Large intestine (tissue), 3 donors: ENCODE results near the gene DYNC1H1. TPM values are rescaled to one million over a fixed set of nuclear protein-coding genes. Genes with fewer than 3 reads are reported as not detected.

ENCODE experiments used
- DNase-seq, 2 donors: peaks; one replicate each; pipeline versions ENCODE4 v3.0.0 to v3.0.0-alpha.2; 2013
- H3K27ac ChIP-seq: one replicate; pipeline ENCODE4 v1.5.1; 2013; ENCODE audit warnings: low read length
- H3K27me3 ChIP-seq: 2 replicates; pipeline ENCODE4 v1.6.1; 2013; ENCODE audit warnings: low read length; ENCODE audit not compliant: control insufficient read depth, insufficient read depth
- H3K36me3 ChIP-seq: 2 replicates; pipeline ENCODE4 v1.6.1; 2013; ENCODE audit warnings: low read length; ENCODE audit not compliant: control insufficient read depth, insufficient read depth
- H3K4me1 ChIP-seq: one replicate; pipeline ENCODE4 v1.6.1; 2013; ENCODE audit warnings: low read length; ENCODE audit not compliant: control insufficient read depth, insufficient read depth
- H3K4me3 ChIP-seq: one replicate; pipeline ENCODE4 v1.5.1; 2013; ENCODE audit warnings: low read length
- H3K9me3 ChIP-seq: one replicate; pipeline ENCODE4 v1.6.1; 2013; ENCODE audit warnings: mild to moderate bottlenecking, low read depth, low read length, moderate library complexity; ENCODE audit not compliant: control insufficient read depth
- WGBS: methylation state at CpG from one replicate; pipeline ENCODE4 v1.1.5; 2013; ENCODE audit warnings: low lambda C conversion rate; ENCODE audit not compliant: insufficient coverage; 5-methylcytosine and 5-hydroxymethylcytosine counted together
- polyA plus RNA-seq: library from polyadenylated mRNA; unstranded; fragments of 120-200 nt; gene quantifications from one replicate; pipeline ENCODE4 v1.2.1, GENCODE V29; 2013

Gene DYNC1H1
- polyA plus RNA-seq, 1 donor = 259 TPM

DNA sequence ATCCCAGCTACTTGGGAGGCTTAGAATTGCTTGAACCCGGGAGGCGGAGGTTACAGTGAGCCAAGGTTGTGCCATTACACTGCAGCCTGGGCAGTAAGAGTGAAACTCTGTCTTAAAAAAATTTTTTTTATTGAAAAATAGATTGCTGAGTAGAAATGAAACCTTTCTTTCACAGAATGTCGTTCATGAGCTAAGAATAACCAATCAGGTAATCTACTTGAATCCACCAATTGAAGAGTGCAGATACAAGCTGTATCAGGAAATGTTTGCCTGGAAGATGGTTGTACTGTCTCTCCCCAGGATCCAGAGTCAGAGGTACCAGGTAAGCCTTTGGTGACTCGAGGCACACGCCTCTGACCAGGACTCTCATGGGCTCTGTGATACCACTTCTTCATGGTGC, 27.0 kb downstream of the DYNC1H1 start:
- DNase-seq = no peak
- Histone ChIP-seq H3K27me3 (no peaks in the 10 kb centered on the region), H3K27ac (no peak overlapping the region), H3K4me1 (no peaks in the 10 kb centered on the region), H3K9me3 (no peaks in the 10 kb centered on the region), H3K36me3 (peaks cover 88% of the 10 kb centered on the region), H3K4me3 (no peak overlapping the region)
- no CpG with 5 or more reads among the region's 5 CpGs for WGBS

DNA sequence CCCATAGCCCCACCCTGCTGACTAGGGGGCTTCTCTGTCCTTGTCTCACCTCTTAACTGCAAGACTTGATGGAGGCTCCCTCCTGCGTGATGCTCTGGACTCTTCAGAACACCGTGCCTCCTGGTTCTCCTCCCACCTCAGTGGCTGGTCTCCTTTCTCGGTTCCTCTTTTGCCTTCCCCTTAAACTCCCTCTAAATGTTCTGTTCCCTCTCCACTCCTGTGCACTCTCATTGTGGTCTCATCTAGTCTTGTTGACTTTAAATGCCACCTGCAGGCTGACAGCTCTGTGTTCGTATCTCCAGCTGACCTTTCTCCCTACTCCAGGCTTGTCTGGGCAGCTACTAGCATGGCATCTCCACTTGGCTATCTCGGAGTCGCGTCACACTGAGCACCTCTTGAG, 28.3 kb downstream of the DYNC1H1 start:
- WGBS = no CpG with 5 or more reads among the region's 7 CpGs
- Histone ChIP-seq H3K4me3 (no peak overlapping the region), H3K27ac (no peak overlapping the region), H3K4me1 (no peaks in the 10 kb centered on the region), H3K36me3 (peaks cover 86% of the 10 kb centered on the region), H3K9me3 (no peaks in the 10 kb centered on the region), H3K27me3 (no peaks in the 10 kb centered on the region)
- DNase-seq = no peak

DNA sequence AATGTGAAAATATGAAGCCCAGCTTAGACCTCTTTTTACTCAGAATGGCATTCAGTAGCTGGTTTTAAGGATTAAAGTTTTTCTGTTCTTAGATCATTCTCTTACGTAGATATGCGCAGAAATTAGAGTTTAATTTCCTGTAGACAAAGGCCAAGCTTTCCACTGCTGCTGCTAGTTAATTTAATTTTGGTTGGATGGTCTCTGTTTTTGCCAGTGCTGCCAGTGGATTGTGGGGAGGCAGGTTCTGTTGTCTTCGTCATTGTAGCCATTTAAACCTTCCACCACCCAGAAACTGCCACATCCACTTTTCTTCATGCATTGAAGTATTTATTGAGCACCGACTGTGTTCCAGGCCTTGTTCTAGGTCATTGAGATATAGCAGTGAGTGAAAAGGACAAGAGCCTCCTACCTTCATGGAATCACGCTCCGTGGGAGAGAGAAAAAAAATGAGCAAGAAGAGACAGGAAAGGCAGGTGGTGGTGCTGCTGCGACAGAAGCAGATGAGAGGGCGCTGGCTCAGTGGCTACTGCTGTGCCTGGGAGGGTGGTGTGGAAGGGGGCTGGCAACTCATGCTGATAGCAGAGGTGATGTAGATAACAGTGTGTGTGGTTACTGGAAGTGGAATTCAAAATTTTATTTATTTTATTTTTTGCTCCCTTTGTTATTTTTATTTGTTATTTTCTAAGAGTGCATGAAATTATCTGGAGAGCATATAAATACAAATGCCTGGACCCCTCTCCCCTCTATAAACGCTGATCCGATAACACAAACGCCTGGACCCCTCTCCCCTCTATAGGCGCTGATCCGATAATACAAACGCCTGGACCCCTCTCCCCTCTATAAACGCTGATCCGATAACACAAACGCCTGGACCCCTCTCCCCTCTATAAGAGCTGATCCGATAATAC, 33.3 kb downstream of the DYNC1H1 start:
- Histone ChIP-seq H3K9me3 (no peaks in the 10 kb centered on the region), H3K4me3 (no peak overlapping the region), H3K36me3 (peaks cover 83% of the 10 kb centered on the region), H3K27me3 (no peaks in the 10 kb centered on the region), H3K27ac (no peak overlapping the region), H3K4me1 (no peaks in the 10 kb centered on the region)
- DNase-seq = no peak
- 88% methylated on average over 2 of the region's 18 CpGs for WGBS

DNA sequence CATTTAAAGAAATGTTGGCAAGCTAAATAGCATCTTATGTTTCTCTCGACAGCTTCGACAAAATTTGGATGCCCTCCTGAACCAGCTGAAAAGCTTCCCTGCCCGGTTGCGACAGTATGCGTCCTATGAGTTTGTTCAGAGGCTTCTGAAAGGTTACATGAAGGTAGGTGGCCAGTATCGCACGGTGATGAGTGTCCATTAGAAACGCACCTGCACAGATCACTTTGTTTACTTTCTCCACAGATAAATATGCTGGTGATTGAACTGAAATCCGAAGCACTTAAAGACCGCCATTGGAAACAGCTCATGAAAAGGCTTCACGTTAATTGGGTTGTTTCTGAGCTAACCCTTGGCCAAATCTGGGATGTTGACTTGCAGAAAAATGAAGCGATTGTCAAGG, 36.5 kb downstream of the DYNC1H1 start:
- no peak for DNase-seq
- WGBS = no CpG with 5 or more reads among the region's 12 CpGs
- Histone ChIP-seq H3K9me3 (no peaks in the 10 kb centered on the region), H3K4me3 (no peak overlapping the region), H3K36me3 (peaks cover 84% of the 10 kb centered on the region), H3K27ac (no peak overlapping the region), H3K27me3 (no peaks in the 10 kb centered on the region), H3K4me1 (no peaks in the 10 kb centered on the region)

DNA sequence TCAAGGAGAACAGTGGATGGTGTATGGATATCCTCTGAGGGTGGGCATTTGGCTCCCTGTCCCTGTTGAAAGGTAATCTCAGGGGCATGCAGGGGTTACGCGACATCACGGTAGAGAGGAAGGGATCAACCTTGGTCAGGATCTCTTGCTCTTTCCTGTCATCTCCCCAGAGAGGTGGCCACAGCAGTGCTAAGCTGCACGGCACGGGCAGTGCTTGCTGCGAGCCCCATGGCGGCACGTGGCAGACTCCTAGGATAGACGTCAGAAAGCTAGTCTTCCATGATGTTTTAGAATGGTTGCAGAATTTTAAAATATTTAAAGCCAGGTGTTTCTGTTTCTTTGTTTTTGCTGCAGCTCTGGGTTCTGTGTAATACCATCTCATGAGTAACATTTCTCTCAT, 41.0 kb downstream of the DYNC1H1 start:
- Histone ChIP-seq H3K4me1 (no peaks in the 10 kb centered on the region), H3K9me3 (no peaks in the 10 kb centered on the region), H3K27ac (no peak overlapping the region), H3K4me3 (no peak overlapping the region), H3K27me3 (no peaks in the 10 kb centered on the region), H3K36me3 (peaks cover 91% of the 10 kb centered on the region)
- no CpG with 5 or more reads among the region's 9 CpGs for WGBS
- no peak for DNase-seq

DNA sequence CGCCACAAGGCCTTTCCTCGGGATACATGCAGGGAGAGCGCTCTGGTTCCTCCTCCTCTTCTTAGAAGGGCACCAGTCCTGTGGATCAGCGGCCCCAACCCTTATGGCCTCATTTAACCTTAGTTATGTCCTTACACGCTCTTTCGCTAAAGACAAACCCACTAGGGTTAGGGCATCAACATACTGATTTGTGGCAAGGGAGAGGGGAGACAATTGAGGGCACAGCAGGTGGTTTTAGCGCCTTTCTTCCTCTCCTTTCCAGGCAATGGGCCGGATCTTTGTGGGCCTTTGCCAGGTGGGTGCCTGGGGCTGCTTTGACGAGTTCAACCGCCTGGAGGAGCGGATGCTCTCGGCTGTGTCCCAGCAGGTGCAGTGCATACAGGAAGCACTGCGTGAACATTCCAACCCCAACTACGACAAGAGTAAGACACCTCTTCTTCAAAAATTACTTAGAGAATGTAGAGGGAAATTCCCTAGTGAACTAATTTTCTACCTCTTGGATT, 43.6 kb downstream of the DYNC1H1 start:
- Histone ChIP-seq H3K27ac (no peak overlapping the region), H3K4me1 (no peaks in the 10 kb centered on the region), H3K4me3 (no peak overlapping the region), H3K27me3 (no peaks in the 10 kb centered on the region), H3K36me3 (peaks cover 94% of the 10 kb centered on the region), H3K9me3 (no peaks in the 10 kb centered on the region)
- no CpG with 5 or more reads among the region's 14 CpGs for WGBS
- no peak for DNase-seq

DNA sequence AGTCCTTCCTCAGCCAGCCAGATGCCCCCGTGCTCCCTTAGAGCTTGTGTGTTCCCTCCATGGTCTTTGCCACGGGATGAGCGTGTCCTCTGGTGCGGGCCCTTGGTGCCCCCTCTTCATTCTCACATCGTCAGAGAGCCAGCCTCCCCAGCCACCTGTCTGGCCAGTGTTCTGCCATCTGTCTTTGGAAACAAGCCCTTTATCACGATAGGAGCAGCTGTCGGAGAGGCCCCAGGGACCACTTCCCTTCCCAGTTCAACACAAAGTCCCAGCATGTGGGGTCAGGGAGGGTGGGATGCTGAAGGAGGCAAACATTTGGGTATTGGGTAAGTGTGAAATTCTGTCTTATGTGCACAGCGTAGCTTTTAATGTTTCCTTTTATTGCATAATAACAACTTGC, 44.5 kb downstream of the DYNC1H1 start:
- Histone ChIP-seq H3K27me3 (no peaks in the 10 kb centered on the region), H3K4me1 (no peaks in the 10 kb centered on the region)

DNA sequence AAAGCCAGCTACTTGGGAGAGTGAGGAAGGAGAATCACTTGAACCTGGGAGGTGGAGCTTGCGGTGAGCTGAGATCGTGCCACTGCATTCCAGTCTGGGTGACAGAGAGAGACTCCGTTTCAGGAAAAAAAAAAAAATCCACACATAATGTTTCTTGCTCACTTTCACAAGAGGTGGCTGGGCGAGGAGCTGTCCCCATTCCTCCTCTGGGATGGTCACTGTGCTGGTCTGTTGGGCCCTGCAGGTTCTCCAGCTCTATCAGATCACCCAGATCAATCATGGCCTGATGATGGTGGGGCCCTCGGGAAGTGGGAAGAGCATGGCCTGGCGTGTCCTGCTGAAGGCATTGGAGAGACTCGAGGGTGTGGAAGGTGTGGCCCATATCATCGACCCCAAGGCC, 47.3 kb downstream of the DYNC1H1 start:
- WGBS = 80% methylated on average over 1 of the region's 8 CpGs
- DNase-seq = no peak
- Histone ChIP-seq H3K4me1 (no peaks in the 10 kb centered on the region), H3K27ac (no peak overlapping the region), H3K27me3 (no peaks in the 10 kb centered on the region), H3K4me3 (no peak overlapping the region), H3K36me3 (peaks cover 99% of the 10 kb centered on the region), H3K9me3 (no peaks in the 10 kb centered on the region)

More for the DNA sequence above, 44.5 kb downstream of the DYNC1H1 start:
- DNase-seq = no peak
- Histone ChIP-seq H3K4me3 (no peak overlapping the region), H3K9me3 (no peaks in the 10 kb centered on the region), H3K27ac (no peak overlapping the region), H3K36me3 (peaks cover 95% of the 10 kb centered on the region)
- WGBS = no CpG with 5 or more reads among the region's 8 CpGs

DNA sequence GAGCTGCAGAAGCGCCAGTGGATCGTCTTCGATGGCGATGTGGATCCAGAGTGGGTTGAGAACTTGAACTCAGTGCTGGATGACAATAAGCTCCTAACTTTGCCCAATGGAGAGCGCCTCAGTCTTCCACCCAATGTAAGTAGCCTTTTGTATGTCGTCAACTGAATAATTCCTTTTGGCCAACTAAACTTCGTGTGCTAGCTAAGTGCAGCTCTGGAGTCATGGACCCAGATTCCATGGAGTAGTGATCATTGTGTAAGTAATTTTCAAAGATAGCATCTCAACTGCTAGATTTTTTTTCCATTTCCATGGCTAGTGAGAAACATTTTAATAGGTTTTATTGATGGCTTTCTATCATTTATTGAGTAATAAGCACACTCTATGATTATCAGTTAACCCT, 48.0 kb downstream of the DYNC1H1 start:
- Histone ChIP-seq H3K27me3 (no peaks in the 10 kb centered on the region), H3K9me3 (no peaks in the 10 kb centered on the region), H3K27ac (no peak overlapping the region), H3K36me3 (peaks cover 99% of the 10 kb centered on the region), H3K4me1 (no peaks in the 10 kb centered on the region), H3K4me3 (no peak overlapping the region)
- no CpG with 5 or more reads among the region's 7 CpGs for WGBS
- DNase-seq = no peak

DNA sequence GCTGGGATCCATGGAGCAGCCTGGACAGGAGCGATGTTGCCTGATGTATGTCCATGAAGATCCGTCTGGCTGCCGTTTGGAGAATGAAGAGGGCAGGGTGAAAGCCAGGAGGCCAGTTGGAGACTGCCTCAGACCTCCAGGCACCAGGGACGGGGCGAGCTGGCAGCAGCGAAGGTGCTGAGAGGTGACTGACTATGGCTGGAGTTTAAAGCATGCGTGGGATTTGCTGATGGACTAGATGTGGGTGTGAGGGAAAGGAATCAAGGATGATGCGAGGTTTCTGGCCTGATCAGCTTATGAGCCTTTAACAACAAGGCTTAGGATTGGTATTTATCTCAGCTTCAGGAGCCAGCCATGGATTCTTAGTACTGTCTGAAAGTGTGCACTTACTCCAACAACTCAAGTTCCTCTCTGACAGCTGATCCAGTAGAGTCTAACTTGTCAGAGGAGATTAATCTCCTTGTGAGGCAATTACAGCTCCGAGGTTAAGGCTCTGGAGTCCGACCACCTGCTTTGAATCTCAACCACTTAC, 49.4 kb downstream of the DYNC1H1 start:
- Histone ChIP-seq H3K27ac (no peak overlapping the region), H3K4me3 (no peak overlapping the region), H3K9me3 (no peaks in the 10 kb centered on the region), H3K27me3 (no peaks in the 10 kb centered on the region), H3K36me3 (peaks cover 96% of the 10 kb centered on the region), H3K4me1 (no peaks in the 10 kb centered on the region)
- WGBS = no CpG with 5 or more reads among the region's 10 CpGs
- DNase-seq = no peak
